ENCODE results near the gene BCAS3.

GRCh38 chr17:61404663-61404912 lies 726.9 kb downstream of the BCAS3 start:
- TF ChIP-seq CTCF (IDR thresholded peaks at IDR 0.05) (no peak), POLR2A (IDR thresholded peaks at IDR 0.05) (no peak)

Measured in heart left ventricle (tissue), 13 donors.